Fibroblast of mammary gland (primary cell): ENCODE measurements around the gene ENDOU.

ENCODE experiments used
- DNase-seq: peaks from one replicate; pipeline ENCODE4 v3.0.0-alpha.2; 2010; ENCODE audit warnings: low read depth
- H3K4me3 ChIP-seq: 2 replicates; pipeline ENCODE4 v1.5.1; 2011; ENCODE audit warnings: low read depth, mild to moderate bottlenecking, low read length, moderate library complexity; ENCODE audit not compliant: control insufficient read depth
- TF ChIP-seq, protein P1 (sequence below): conservative IDR thresholded peaks from 2 replicates; pipeline ENCODE4 v1.5.1; 2011; ENCODE audit warnings: low read depth, low read length, inconsistent platforms; ENCODE audit not compliant: control insufficient read depth, insufficient read depth

The ENDOU gene

DNA sequence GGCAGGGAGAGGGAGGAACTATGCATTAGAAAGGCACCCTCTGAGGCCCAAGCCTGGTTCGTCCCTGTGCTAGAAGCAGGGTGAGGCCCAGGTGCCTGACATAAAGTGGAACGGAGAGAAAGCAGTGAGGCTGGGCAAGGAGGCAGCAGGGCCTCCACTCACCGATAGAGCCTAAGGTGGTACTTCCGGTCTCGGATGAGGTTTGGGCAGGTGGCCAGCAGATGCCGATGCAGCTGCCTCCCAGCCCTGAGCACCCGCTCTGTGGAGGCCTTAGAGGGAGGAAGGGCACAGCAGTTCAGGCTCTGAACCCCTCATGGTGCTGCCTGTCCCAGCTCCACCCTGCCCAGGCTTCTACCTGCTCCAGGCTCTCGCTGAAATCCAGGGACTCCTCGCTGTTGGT lies 26.3 kb upstream of the ENDOU start:
- DNase-seq: no peak
- TF ChIP-seq, protein P1, sequence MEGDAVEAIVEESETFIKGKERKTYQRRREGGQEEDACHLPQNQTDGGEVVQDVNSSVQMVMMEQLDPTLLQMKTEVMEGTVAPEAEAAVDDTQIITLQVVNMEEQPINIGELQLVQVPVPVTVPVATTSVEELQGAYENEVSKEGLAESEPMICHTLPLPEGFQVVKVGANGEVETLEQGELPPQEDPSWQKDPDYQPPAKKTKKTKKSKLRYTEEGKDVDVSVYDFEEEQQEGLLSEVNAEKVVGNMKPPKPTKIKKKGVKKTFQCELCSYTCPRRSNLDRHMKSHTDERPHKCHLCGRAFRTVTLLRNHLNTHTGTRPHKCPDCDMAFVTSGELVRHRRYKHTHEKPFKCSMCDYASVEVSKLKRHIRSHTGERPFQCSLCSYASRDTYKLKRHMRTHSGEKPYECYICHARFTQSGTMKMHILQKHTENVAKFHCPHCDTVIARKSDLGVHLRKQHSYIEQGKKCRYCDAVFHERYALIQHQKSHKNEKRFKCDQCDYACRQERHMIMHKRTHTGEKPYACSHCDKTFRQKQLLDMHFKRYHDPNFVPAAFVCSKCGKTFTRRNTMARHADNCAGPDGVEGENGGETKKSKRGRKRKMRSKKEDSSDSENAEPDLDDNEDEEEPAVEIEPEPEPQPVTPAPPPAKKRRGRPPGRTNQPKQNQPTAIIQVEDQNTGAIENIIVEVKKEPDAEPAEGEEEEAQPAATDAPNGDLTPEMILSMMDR: no peak
- no peak overlapping the region for H3K4me3 ChIP-seq

DNA sequence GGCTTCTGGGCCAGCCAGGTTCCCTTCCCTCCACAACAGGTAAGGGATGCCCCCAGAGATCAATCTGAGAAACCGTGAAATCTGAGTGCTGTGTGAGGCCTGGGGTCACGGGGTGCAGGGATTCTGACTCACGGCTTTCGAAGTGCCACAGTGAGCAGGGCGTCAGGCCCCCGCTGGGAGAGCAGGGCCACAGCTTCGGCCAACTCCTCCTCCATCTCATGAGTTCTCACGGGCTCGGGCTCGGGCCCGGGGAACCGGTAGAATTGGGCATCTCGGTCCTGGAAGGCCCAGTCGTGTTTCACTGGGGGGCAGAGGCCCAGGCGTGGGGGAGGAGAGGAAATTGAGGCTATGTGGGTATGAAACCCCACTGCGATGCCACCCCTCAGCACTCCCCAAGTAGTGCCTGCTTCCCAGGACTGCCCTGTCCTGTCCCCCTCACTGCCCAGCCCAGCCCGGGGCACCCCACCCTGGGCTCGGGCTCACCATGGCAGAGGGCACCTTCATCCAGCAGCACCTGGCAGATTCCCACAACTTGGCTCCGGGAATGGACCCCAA lies 25.7 kb upstream of the ENDOU start:
- H3K4me3 ChIP-seq: no peak overlapping the region
- DNase-seq: no peak
- TF ChIP-seq, protein P1: no peak

DNA sequence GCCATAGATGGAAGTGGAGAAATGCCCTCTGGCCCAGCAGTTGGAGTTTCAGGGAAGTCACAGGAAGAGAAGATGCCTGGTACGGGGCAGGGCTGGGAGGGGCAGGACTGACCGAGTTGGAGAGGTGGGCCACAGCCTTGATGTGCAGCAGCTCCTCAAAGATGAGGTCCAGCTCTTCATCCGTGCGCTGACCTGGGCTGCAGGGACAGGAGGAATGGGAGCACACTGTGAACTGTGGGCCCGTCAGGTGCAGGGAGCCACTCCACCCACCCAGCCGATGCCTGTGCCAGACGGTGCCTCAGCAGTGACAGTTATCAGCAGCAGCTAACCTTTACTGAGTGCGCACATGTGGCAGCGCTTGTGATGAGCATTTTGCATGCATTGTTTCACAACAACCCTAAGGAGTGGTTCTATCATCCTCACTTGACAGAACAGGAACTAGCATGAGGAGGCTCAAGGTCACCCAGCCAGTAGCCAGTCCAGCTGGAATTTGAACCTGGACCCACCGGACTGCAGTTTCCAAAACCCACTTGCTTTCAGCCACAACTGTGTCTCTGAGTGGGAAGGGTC lies 25.0 kb upstream of the ENDOU start:
- DNase-seq: no peak
- TF ChIP-seq, protein P1: no peak
- H3K4me3 ChIP-seq: no peak overlapping the region

- H3K4me3 ChIP-seq: no peak overlapping the region
- no peak for DNase-seq
- TF ChIP-seq, protein P1: no peak
Observed at GRCh38 chr12:47748899-47749298, 23.6 kb upstream of the ENDOU start.

DNA sequence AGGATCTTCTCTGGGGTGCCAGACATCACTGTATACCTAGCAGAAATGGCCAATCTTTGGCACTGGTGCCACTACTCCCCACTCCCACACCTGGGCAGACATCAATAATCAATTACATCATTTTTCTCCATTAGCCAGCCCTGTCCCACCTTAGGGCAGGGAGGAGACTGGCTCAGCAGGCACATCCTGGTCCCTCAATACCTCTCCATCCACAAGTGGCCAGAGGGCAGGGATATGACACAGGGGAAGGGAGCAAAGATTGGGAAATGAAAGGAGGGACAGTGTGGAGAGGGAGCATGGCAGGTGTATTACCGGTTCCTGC lies 23.2 kb upstream of the ENDOU start:
- no peak overlapping the region for H3K4me3 ChIP-seq
- no peak for DNase-seq
- TF ChIP-seq, protein P1: no peak

DNA sequence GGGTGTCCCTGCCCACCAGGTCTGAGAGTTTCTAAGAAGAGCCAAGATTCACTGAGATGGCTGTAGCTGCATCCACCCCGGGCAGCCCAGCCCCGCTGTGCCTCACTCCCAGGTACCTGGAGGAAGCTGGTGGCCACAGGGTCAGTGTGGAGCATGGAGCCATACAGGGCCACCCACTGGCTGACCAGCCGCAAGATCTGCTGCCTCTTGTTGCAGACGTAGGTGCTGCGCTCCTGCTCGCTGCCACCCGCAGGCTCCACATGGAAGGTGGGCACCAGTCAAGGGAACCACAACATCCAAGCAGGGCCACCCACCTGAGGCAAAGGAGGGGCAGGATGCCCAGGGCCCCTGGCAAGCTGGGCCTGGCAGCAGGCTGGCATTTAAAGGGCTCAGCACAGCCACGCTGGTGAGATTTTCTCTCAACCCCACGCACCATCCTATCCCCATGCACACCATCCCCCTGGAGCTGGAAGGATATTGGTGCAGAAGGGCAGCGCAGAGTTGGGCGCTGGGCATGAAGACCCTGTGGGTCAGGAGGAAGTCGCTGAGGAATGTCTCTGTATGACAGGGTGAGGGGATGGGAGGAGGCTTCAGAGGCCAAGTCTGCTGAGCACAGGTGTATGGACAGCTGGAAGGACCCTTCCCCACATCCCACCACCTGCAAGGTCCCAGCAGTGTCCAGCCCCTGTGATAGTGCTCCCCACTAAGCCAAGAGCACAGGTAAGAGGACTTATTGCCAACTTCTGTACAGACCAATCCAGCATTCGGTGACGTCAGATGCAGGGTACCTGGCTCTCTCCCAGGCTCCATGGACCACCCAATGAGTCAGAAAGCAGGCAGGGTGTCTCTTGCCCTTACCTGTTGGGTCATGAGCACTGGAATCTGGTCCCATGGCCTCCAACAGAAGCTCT lies 22.6 kb upstream of the ENDOU start:
- TF ChIP-seq, protein P1: no peak
- no peak for DNase-seq
- no peak overlapping the region for H3K4me3 ChIP-seq
